Astrocyte (in vitro differentiated cells and primary cell): ENCODE data around the gene CLCN3.

Experiments used
- EZH2 ChIP-seq: IDR thresholded peaks from 2 replicates; pipeline ENCODE4 v1.6.1; 2012; ENCODE audit warnings: mild to moderate bottlenecking, low read length, inconsistent platforms; ENCODE audit not compliant: insufficient read depth
- TF ChIP-seq, protein P1 (sequence below): IDR thresholded peaks from 2 replicates; pipeline ENCODE4 v1.5.1; 2011; ENCODE audit warnings: low read depth, mild to moderate bottlenecking, inconsistent platforms, low read length, moderate library complexity; ENCODE audit not compliant: insufficient read depth

GRCh38 chr4:169603312-169603711 is 17.1 kb upstream of the CLCN3 start:
- TF ChIP-seq, protein P1, sequence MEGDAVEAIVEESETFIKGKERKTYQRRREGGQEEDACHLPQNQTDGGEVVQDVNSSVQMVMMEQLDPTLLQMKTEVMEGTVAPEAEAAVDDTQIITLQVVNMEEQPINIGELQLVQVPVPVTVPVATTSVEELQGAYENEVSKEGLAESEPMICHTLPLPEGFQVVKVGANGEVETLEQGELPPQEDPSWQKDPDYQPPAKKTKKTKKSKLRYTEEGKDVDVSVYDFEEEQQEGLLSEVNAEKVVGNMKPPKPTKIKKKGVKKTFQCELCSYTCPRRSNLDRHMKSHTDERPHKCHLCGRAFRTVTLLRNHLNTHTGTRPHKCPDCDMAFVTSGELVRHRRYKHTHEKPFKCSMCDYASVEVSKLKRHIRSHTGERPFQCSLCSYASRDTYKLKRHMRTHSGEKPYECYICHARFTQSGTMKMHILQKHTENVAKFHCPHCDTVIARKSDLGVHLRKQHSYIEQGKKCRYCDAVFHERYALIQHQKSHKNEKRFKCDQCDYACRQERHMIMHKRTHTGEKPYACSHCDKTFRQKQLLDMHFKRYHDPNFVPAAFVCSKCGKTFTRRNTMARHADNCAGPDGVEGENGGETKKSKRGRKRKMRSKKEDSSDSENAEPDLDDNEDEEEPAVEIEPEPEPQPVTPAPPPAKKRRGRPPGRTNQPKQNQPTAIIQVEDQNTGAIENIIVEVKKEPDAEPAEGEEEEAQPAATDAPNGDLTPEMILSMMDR: no peak
- no peak for TF ChIP-seq EZH2
